OCI-LY7 (cell line): ENCODE results near the gene ROBO1. TPM values are rescaled to one million over a fixed set of nuclear protein-coding genes. Genes with fewer than 3 reads are reported as not detected.

Experiments
- BruUV-seq: library from RNA; stranded (reverse); fragments of 400-500 nt; replicated peaks from 2 replicates; lab custom pipeline; 2021; lab: Mats Ljungman, UMichigan
- CTCF ChIA-PET: fragments of 300-600 bp; sonication (Branson Sonifier 250); formaldehyde crosslinking; loops from one replicate; lab custom pipeline; 2022; ENCODE audit warnings: antibody characterized with exemption; ENCODE audit not compliant: unreplicated experiment; lab: Charles Lee
- POLR2A ChIA-PET: fragments of 300-600 bp; sonication (Branson Sonifier 250); formaldehyde crosslinking; loops from one replicate; lab custom pipeline; 2022; ENCODE audit warnings: antibody characterized with exemption; lab: Charles Lee
- DNase-seq: peaks from one replicate; pipeline ENCODE4 v3.0.0-alpha.2; 2015; ENCODE audit warnings: low spot score
- H2AFZ ChIP-seq: fragments of 200-600 bp; sonication (generic), shearing (Covaris generic); 2 replicates; pipeline ENCODE4 v1.6.1; 2014; ENCODE audit warnings: mild to moderate bottlenecking, antibody characterized with exemption, low read length, moderate library complexity
- H3K27ac ChIP-seq: fragments of 200-600 bp; sonication (generic); 2 replicates; pipeline ENCODE4 v1.5.1; 2014; ENCODE audit warnings: mixed run types, low read depth, mild to moderate bottlenecking, moderate library complexity, low read length, inconsistent platforms; ENCODE audit not compliant: poor library complexity, severe bottlenecking
- H3K36me3 ChIP-seq: fragments of 200-600 bp; sonication (generic); 2 replicates; pipeline ENCODE4 v1.6.1; 2014; ENCODE audit warnings: mild to moderate bottlenecking, antibody characterized with exemption, low read length, moderate library complexity, mixed read lengths; ENCODE audit not compliant: insufficient read depth
- H3K4me1 ChIP-seq: fragments of 200-600 bp; sonication (generic); 2 replicates; pipeline ENCODE4 v1.5.1; 2014; ENCODE audit warnings: mild to moderate bottlenecking, low read length; ENCODE audit not compliant: insufficient read depth, poor library complexity, severe bottlenecking
- H3K4me2 ChIP-seq: fragments of 200-600 bp; sonication (generic); 2 replicates; pipeline ENCODE4 v1.6.1; 2014; ENCODE audit warnings: mild to moderate bottlenecking, low read length
- H3K4me3 ChIP-seq: fragments of 200-600 bp; sonication (generic); 2 replicates; pipeline ENCODE4 v1.5.1; 2014; ENCODE audit warnings: mild to moderate bottlenecking, low read depth, low read length; ENCODE audit not compliant: poor library complexity, severe bottlenecking
- H3K79me2 ChIP-seq: fragments of 200-600 bp; sonication (generic); 2 replicates; pipeline ENCODE4 v1.6.1; 2016; ENCODE audit warnings: low read depth, mild to moderate bottlenecking, low read length, moderate library complexity, mixed read lengths; ENCODE audit not compliant: insufficient read depth
- H3K9me2 ChIP-seq: fragments of 200-600 bp; sonication (generic); 2 replicates; pipeline ENCODE4 v1.6.1; 2016; ENCODE audit warnings: mild to moderate bottlenecking, low read length, mixed read lengths; ENCODE audit not compliant: insufficient read depth
- H3K9me3 ChIP-seq: fragments of 200-600 bp; sonication (generic); 2 replicates; pipeline ENCODE4 v1.6.1; 2014; ENCODE audit warnings: mild to moderate bottlenecking, mixed run types, low read length, mixed read lengths
- H4K20me1 ChIP-seq: fragments of 200-600 bp; sonication (generic); 2 replicates; pipeline ENCODE4 v1.6.1; 2014; ENCODE audit warnings: mild to moderate bottlenecking, antibody characterized with exemption, low read length, moderate library complexity, mixed read lengths; ENCODE audit not compliant: insufficient read depth
- CTCF ChIP-seq: fragments of 200-600 bp; sonication (generic); conservative IDR thresholded peaks from 2 replicates; pipeline ENCODE4 v1.5.1; 2014; ENCODE audit warnings: mild to moderate bottlenecking, antibody characterized with exemption, low read length, moderate library complexity, mixed read lengths
- EZH2phosphoT487 ChIP-seq: fragments of 200-600 bp; sonication (generic); IDR thresholded peaks from 2 replicates; pipeline ENCODE4 v1.6.1; 2018; ENCODE audit warnings: low read depth, borderline replicate concordance, mild to moderate bottlenecking, mixed run types, antibody characterized with exemption, low read length, moderate library complexity, mixed read lengths
- intact Hi-C: fragments of 100-400 bp; cut with micrococcal nuclease; formaldehyde crosslinking; loops from one replicate; pipeline ENCODE4 v1.10.0; 2022; ENCODE audit not compliant: unreplicated experiment
- total RNA-seq, 2 experiments: library from RNA; depleted of rRNA in 1 of 2; stranded (reverse); fragments of >200 nt in 1 of 2; shearing (Covaris generic) in 1 of 2; gene quantifications; 2 replicates each; pipeline ENCODE4 v1.2.3, GENCODE V29; 2014 to 2022

The ROBO1 gene
- total RNA-seq, 2 experiments from 2014 or later, result not detected

DNA sequence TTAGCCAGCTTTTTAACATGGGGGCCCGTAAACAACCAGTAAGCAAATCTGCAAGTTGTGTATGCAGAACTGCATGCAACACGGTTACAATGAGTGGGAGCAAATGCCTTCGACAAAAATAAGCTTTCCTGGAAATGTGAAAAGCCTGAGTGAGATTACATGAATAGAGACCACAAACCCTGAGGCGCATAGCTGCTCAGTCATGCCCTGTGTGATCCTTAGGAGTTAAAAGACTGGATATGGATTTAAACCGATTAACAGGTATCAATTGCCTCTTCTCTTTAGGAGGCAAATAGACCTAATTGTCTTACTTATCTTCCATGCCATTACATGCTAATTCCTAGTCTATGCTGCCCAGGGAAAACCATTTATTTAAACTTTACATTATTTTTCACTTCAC lies 810.3 kb downstream of the ROBO1 start:
- Histone ChIP-seq H3K4me2 (no peak overlapping the region), H4K20me1 (no peaks in the 10 kb centered on the region), H3K4me3 (no peak overlapping the region), H2AFZ (no peak overlapping the region), H3K36me3 (no peaks in the 10 kb centered on the region), H3K4me1 (no peaks in the 10 kb centered on the region), H3K79me2 (no peaks in the 10 kb centered on the region), H3K9me3 (no peaks in the 10 kb centered on the region), H3K9me2 (no peaks in the 10 kb centered on the region), H3K27ac (no peak overlapping the region)
- ChIA-PET POLR2A (no interaction called here), CTCF (no interaction called here)
- no TSS peak for BruUV-seq
- intact Hi-C loops, result no loop called here
- DNase-seq, result no peak
- TF ChIP-seq EZH2phosphoT487 (no peak), CTCF (no peak)

DNA sequence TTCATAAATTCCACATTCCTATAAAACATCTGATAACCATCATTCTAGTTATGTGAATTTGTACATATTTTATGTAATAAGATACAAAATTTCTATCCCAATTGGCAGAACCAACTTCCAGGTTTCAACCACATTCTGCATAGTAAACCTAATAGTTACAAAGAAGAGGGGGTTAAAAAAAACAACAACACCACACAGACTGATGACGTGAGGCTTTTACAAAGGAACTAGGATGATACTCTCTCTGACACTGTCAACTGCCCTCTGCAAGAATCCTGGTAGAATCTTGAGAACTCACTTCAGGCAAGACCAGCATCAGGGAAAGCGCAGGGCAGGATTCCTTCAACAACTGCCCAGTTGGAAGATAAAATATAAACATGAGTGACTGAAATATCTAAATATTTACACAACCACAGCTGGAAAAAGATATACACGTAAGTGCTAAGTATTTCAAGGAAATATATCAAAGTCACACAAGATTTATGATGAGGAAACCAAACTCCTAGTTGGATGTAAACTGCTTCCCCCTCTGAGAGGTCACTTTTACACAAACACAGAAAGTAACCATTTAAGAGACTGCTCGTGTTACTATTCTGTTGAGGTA lies 816.4 kb downstream of the ROBO1 start:
- H4K20me1 ChIP-seq, result no peaks in the 10 kb centered on the region
- H3K36me3 ChIP-seq, result no peaks in the 10 kb centered on the region
- no peaks in the 10 kb centered on the region for H3K79me2 ChIP-seq
- ChIA-PET CTCF (no interaction called here), POLR2A (interaction anchor here (0.6 kb wide), 1 partner anchor 20 kb away, joined by 4 read pairs; no protein-coding TSS in a partner anchor)
- H3K27ac ChIP-seq, result no peak overlapping the region
- H2AFZ ChIP-seq, result no peak overlapping the region
- H3K4me3 ChIP-seq, result no peak overlapping the region
- BruUV-seq, result no TSS peak
- H3K9me2 ChIP-seq, result no peaks in the 10 kb centered on the region
- H3K9me3 ChIP-seq, result no peaks in the 10 kb centered on the region
- no peak for DNase-seq
- intact Hi-C loops, result no loop called here
- TF ChIP-seq CTCF (no peak), EZH2phosphoT487 (no peak)
- no peak overlapping the region for H3K4me2 ChIP-seq
- no peaks in the 10 kb centered on the region for H3K4me1 ChIP-seq

DNA sequence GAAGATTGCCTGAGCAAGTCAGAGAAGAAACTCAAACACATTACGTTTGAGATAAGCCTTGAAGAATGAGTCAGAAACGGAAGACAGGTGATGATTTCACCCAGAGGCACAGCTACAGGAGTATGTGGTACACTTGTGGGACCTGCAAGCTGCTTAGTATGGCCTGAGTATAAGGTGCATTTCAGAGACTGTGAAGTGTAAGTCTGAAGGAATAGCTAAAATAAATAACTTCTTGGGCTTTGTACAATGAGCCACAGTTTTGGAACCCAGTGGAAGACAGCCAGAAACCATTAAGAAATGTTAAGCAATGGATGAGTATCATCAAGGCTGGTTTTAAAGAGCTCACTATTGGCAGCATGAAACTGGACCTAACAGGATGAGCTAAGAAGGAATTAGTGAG lies 826.2 kb downstream of the ROBO1 start:
- H4K20me1 ChIP-seq, result no peaks in the 10 kb centered on the region
- H2AFZ ChIP-seq, result no peak overlapping the region
- TF ChIP-seq CTCF (no peak), EZH2phosphoT487 (no peak)
- no peaks in the 10 kb centered on the region for H3K9me3 ChIP-seq
- no peak overlapping the region for H3K4me2 ChIP-seq
- no peaks in the 10 kb centered on the region for H3K4me1 ChIP-seq
- H3K36me3 ChIP-seq, result no peaks in the 10 kb centered on the region
- intact Hi-C loops, result no loop called here
- BruUV-seq, result no TSS peak
- H3K79me2 ChIP-seq, result no peaks in the 10 kb centered on the region
- ChIA-PET CTCF (no interaction called here), POLR2A (interaction anchor here (0.5 kb wide), 1 partner anchor 206 kb away, joined by 4 read pairs; no protein-coding TSS in a partner anchor)
- no peak overlapping the region for H3K27ac ChIP-seq
- no peak overlapping the region for H3K4me3 ChIP-seq
- DNase-seq, result no peak
- H3K9me2 ChIP-seq, result no peaks in the 10 kb centered on the region
